HUDEP-2 (cell line): ENCODE measurements around the gene CACNA1E.
"Not testable (repeated sequence)": the region's sequence is repeated elsewhere in the genome, so short reads cannot be mapped to it uniquely, and the experiment has no call there.

Experiments used
- DNase-seq, 76 experiments: peaks; one replicate each; lab custom pipeline; 2025; ENCODE audit not compliant: unreplicated experiment in 76 of 76; lab: John Stamatoyannopoulos, UW

Gene CACNA1E

DNA sequence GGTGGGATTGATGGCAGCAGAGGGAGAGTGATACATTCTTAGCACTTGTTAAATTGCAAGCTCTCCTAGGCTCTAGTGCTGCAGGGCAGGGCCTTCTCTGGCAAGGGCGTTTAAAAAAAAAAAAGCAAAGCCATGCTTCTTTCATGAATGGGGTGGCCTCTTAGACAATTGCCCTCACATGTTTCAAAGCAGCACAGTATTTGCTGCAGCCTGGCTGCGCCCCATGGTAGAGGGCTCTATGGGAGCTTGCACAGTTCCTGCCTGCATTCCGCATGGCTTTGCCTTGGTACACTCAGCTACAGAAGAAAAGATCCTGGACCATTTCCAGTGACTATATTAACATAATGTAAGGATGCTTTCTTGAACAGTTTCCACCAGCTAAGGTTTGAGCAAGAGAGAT, 311.0 kb downstream of the CACNA1E start:
- DNase-seq, result no peak

- no peak for DNase-seq
These were observed 315.0 kb downstream of the CACNA1E start for GRCh38 chr1:181798191-181798926.

- no peak for DNase-seq
These were observed 318.3 kb downstream of the CACNA1E start for GRCh38 chr1:181801617-181802016.

GRCh38 chr1:181802466-181802865, 319.1 kb downstream of the CACNA1E start:
- DNase-seq, result no peak

DNA sequence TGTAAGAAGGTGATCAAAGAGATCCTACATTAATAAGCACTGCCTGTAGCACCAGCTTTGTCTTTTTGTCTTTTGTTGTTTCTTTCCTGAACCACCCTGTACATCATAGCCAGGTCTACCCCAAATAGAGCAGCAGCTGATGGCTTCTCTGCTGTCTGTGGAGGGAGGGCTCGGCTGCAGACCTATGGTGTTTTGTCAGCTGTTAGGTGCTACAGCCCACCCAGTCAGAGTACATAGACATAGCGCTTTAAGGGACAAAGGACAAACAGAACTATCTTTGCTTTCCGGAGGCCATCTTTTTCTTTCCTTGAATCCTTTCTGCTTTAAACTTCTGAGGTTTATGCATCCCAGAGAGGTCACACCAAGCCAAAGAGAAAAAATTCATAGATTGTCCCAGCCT, 320.1 kb downstream of the CACNA1E start:
- no peak for DNase-seq

GRCh38 chr1:181804989-181805388, 321.7 kb downstream of the CACNA1E start:
- no peak for DNase-seq

DNA sequence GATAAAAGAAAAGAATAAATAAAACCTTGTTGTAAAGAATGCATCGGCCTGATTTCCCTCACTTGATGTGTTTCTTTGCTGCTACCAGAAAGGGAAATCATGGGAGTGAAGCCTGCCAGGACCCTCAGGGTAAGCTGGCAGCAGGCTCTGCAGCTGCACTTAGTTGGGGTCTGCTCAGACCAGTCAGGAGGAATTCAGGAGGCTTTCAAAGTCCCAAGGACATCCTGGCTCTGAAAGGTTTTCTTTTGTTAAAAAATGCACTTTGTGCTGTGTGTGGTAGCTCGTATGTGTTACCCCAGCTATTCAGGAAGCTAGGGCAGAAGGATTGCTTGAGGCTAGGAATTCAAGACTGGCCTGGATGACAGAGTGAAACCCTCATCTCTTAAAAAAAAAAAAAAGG, 323.4 kb downstream of the CACNA1E start:
- no peak for DNase-seq

- no peak for DNase-seq
These were observed 323.9 kb downstream of the CACNA1E start for GRCh38 chr1:181807251-181807650.

DNA sequence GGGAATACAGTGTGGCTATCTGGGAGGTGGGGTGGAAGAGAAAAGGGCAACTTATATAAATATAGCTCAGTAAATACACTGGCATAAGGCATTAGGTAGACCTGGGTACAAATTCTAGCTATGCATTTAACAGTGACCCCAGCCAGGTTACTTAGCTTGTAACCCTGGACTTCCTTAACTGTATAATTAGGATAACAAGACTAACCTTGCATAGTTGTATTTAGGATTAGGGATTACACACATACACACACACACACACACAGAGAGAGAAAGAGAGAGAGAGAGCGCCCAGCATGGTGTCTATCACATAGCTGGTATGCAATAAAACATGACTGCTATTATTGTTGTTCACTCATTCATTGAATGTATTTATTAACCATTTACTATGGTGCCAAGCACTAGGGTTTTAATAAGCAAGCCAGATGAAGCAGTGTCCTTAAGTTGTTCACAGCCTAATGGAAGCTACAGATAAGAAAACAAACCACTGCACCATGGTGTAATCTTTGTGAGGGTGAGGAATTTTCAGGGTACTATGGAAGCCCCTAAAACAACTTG, 326.8 kb downstream of the CACNA1E start:
- DNase-seq, result no peak

- DNase-seq, result no peak
These were observed 328.9 kb downstream of the CACNA1E start for GRCh38 chr1:181812208-181812607.

DNA sequence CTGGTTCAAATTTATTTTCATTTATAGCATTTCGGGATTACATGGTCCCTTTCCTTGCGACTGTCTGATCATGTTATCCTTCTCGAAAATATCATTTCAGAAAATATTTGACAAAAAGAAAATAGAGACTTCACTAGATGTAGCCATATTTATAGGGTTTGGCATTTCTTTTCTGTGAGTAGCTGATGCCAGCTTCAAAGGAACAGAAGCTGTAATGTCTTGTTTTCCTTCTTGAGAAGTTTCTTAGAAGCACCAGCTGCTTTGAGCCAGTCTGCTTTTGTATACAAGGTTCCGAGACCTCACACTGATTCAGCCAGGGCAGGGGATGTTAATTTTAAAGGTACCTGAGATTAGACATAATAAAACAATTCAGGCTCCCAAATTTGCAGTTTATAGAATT, 329.9 kb downstream of the CACNA1E start:
- no peak for DNase-seq

- DNase-seq, result no peak
These were observed 333.3 kb downstream of the CACNA1E start for GRCh38 chr1:181816608-181817007.

- no peak for DNase-seq
These were observed 333.8 kb downstream of the CACNA1E start for GRCh38 chr1:181817091-181817490.

DNA sequence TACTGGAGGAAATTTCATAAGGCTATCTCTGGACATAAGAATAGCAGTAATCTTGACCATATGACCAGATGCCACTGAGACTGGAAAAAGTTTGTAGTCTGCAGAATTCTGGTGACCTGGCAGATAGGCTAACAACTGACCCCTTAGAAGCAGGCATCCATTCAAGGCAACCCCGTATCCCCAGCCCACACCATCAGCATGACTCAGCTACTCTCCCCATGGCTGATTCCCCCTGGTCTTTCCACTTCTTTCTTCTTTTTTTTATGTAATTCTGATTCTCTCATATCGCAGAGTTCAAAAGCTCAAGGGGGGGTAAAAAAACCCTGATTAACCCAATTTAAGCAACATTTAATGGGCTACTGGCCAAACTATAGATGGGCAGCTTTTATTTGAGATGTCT, 335.1 kb downstream of the CACNA1E start:
- DNase-seq, result no peak

DNA sequence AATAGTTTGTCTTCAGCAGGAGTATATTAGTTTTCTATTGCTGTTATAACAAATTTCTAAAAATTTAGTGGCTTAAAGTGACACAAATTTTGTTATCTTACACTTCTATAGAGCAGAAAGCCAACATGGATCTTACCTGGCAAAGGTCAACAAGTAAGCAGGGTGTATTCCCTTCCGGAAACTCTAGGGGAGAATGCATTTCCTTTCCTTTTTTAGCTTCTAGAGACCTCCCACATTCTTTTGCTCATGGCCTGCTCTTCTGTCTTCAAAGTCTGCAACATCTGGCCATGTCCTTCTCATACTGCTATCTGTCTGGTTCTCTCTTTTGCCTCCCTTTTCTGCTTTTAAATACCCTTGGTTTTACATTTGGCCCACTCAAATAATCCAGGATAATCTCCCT, 335.6 kb downstream of the CACNA1E start:
- no peak for DNase-seq

- no peak for DNase-seq
These were observed 338.4 kb downstream of the CACNA1E start for GRCh38 chr1:181821701-181822100.

- not testable (repeated sequence) for DNase-seq
These were observed 349.0 kb downstream of the CACNA1E start for GRCh38 chr1:181832173-181832880.

- DNase-seq, result no peak
These were observed 362.8 kb downstream of the CACNA1E start for GRCh38 chr1:181846001-181846645.

GRCh38 chr1:181846681-181847080, 363.4 kb downstream of the CACNA1E start:
- no peak for DNase-seq

- no peak for DNase-seq
These were observed 365.8 kb downstream of the CACNA1E start for GRCh38 chr1:181849071-181849470.

DNA sequence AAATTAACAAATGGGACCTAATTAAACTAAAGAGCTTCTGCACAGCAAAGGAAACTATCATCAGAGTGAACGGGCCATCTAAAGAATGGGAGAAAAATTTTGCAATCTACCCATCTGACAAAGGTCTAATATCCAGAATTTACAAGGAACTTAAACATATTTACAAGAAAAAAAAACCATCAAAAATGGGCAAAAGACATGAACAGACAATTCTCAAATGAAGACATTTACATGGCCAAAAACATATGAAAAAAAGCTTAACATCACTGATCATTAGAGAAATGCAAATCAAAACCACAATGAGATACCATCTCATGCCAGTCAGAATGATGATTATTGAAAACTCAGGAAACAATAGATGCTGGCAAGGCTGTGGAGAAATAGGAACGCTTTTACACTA, 370.9 kb downstream of the CACNA1E start:
- not testable (repeated sequence) for DNase-seq
